ENCODE measurements around the gene SLC26A9. TPM values are rescaled to one million over a fixed set of nuclear protein-coding genes. Genes with fewer than 3 reads are reported as not detected.

The SLC26A9 gene
- total RNA-seq, 1 donor from 2014 or later = not detected

- H3K36me3 Mint-ChIP-seq (ENCODE audit: low read depth) = no peaks in the 10 kb centered on the region
- TF ChIP-seq CTCF (IDR thresholded peaks at IDR 0.05) = no peak
- H3K27ac Mint-ChIP-seq = no peak overlapping the region
- DNase-seq = no peak
- no peak for ATAC-seq (ENCODE audit: low read depth)
- no peak overlapping the region for H3K4me3 Mint-ChIP-seq
- no peaks in the 10 kb centered on the region for H3K9me3 Mint-ChIP-seq
- POLR2A ChIA-PET = no interaction called here
- H3K4me1 Mint-ChIP-seq = no peaks in the 10 kb centered on the region
- peaks cover 6% of the 10 kb centered on the region for H3K27me3 Mint-ChIP-seq
- intact Hi-C loops (cut with micrococcal nuclease) = no loop called here
- CTCF ChIA-PET = no interaction called here
Observed at GRCh38 chr1:205989786-205990185, 46.5 kb upstream of the SLC26A9 start.

GRCh38 chr1:205988585-205988995, 45.3 kb upstream of the SLC26A9 start:
- Mint-ChIP-seq H3K27me3 (peaks cover 6% of the 10 kb centered on the region), H3K9me3 (no peaks in the 10 kb centered on the region), H3K4me1 (peaks cover 2% of the 10 kb centered on the region), H3K4me3 (no peak overlapping the region), H3K36me3 (ENCODE audit: low read depth) (no peaks in the 10 kb centered on the region), H3K27ac (no peak overlapping the region)
- CTCF ChIA-PET = no interaction called here
- intact Hi-C loops (cut with micrococcal nuclease) = no loop called here
- no peak for DNase-seq
- POLR2A ChIA-PET = no interaction called here
- no peak for ATAC-seq (ENCODE audit: low read depth)
- TF ChIP-seq CTCF (IDR thresholded peaks at IDR 0.05) = no peak

GRCh38 chr1:205986861-205987260, 43.6 kb upstream of the SLC26A9 start:
- Mint-ChIP-seq H3K4me1 (peaks cover 2% of the 10 kb centered on the region), H3K27ac (no peak overlapping the region), H3K36me3 (ENCODE audit: low read depth) (no peaks in the 10 kb centered on the region), H3K27me3 (peaks cover 6% of the 10 kb centered on the region), H3K9me3 (no peaks in the 10 kb centered on the region), H3K4me3 (no peak overlapping the region)
- POLR2A ChIA-PET = interaction anchor here (0.6 kb wide), 1 partner anchor 559 kb away, joined by 19 read pairs; no protein-coding TSS in a partner anchor
- DNase-seq (no peak), ATAC-seq (ENCODE audit: low read depth) (no peak)
- intact Hi-C loops (cut with micrococcal nuclease) = no loop called here
- CTCF ChIA-PET = interaction anchor here (2.7 to 6.7 kb wide), 3 partner anchors 10 to 118 kb away, joined by 22 to 154 read pairs (median 60); no protein-coding TSS in a partner anchor
- TF ChIP-seq CTCF (IDR thresholded peaks at IDR 0.05) = no peak

GRCh38 chr1:205986292-205986691, 43.0 kb upstream of the SLC26A9 start:
- ChIA-PET POLR2A (no interaction called here), CTCF (interaction anchor here (0.6 to 6.7 kb wide), 9 partner anchors 9 to 459 kb away, joined by 3 to 154 read pairs (median 3); partner anchors contain the start of gene AVPR1B)
- DNase-seq = no peak
- Mint-ChIP-seq H3K4me3 (no peak overlapping the region), H3K4me1 (peaks cover 2% of the 10 kb centered on the region), H3K27me3 (peaks cover 6% of the 10 kb centered on the region), H3K9me3 (no peaks in the 10 kb centered on the region), H3K27ac (no peak overlapping the region), H3K36me3 (ENCODE audit: low read depth) (no peaks in the 10 kb centered on the region)
- ATAC-seq (ENCODE audit: low read depth) = no peak
- TF ChIP-seq CTCF (IDR thresholded peaks at IDR 0.05) = no peak
- intact Hi-C loops (cut with micrococcal nuclease) = no loop called here

- POLR2A ChIA-PET = no interaction called here
- H3K4me1 Mint-ChIP-seq = peaks cover 2% of the 10 kb centered on the region
Observed at GRCh38 chr1:205985330-205986005, 42.2 kb upstream of the SLC26A9 start.

More at GRCh38 chr1:205985330-205986005, 42.2 kb upstream of the SLC26A9 start:
- H3K27me3 Mint-ChIP-seq = peaks cover 6% of the 10 kb centered on the region
- no peak overlapping the region for H3K4me3 Mint-ChIP-seq
- intact Hi-C loops (cut with micrococcal nuclease) = no loop called here
- no peak for ATAC-seq (ENCODE audit: low read depth)
- no peak for DNase-seq
- H3K36me3 Mint-ChIP-seq (ENCODE audit: low read depth) = no peaks in the 10 kb centered on the region
- TF ChIP-seq CTCF (IDR thresholded peaks at IDR 0.05) = no peak
- no peaks in the 10 kb centered on the region for H3K9me3 Mint-ChIP-seq
- H3K27ac Mint-ChIP-seq = no peak overlapping the region
- CTCF ChIA-PET = interaction anchor here (0.7 to 6.7 kb wide), 10 partner anchors 8 to 460 kb away, joined by 3 to 154 read pairs (median 3); partner anchors contain the start of gene AVPR1B
